H9 (cell line): ENCODE results near the gene FADS2. TPM values are rescaled to one million over a fixed set of nuclear protein-coding genes. Genes with fewer than 3 reads are reported as not detected.
A peak's percentile ranks its signal among the peaks of the same experiment; 100 is the strongest.

Source experiments
- DNase-seq: peaks from one replicate; pipeline ENCODE4 v3.0.0-alpha.2; 2017
- H2AFZ ChIP-seq: one replicate; pipeline ENCODE4 v1.6.1; 2013; ENCODE audit warnings: mild to moderate bottlenecking, low read length, control low read depth, moderate library complexity
- H2AK5ac ChIP-seq: 2 replicates; pipeline ENCODE4 v1.6.1; 2013; ENCODE audit warnings: low read length, control low read depth, mixed read lengths; ENCODE audit not compliant: insufficient read length
- H2BK120ac ChIP-seq: one replicate; pipeline ENCODE4 v1.6.1; 2013; ENCODE audit warnings: low read depth, mild to moderate bottlenecking, low read length, control low read depth, inconsistent platforms; ENCODE audit not compliant: poor library complexity, severe bottlenecking
- H2BK12ac ChIP-seq: 2 replicates; pipeline ENCODE4 v1.6.1; 2013; ENCODE audit warnings: low read length, control low read depth, mixed read lengths, low read depth; ENCODE audit not compliant: insufficient read length
- H2BK15ac ChIP-seq: 2 replicates; pipeline ENCODE4 v1.6.1; 2013; ENCODE audit warnings: low read depth, low read length, control low read depth
- H2BK20ac ChIP-seq: one replicate; pipeline ENCODE4 v1.6.1; 2013; ENCODE audit warnings: low read depth, mild to moderate bottlenecking, low read length, control low read depth, inconsistent platforms; ENCODE audit not compliant: poor library complexity, severe bottlenecking
- H2BK5ac ChIP-seq: 2 replicates; pipeline ENCODE4 v1.6.1; 2013; ENCODE audit warnings: low read length, control low read depth, mixed read lengths; ENCODE audit not compliant: insufficient read length
- H3K14ac ChIP-seq: 2 replicates; pipeline ENCODE4 v1.6.1; 2013; ENCODE audit warnings: low read length, control low read depth; ENCODE audit not compliant: insufficient read depth
- H3K18ac ChIP-seq: 2 replicates; pipeline ENCODE4 v1.6.1; 2013; ENCODE audit warnings: low read depth, mild to moderate bottlenecking, mixed read lengths, low read length, control low read depth; ENCODE audit not compliant: insufficient read length
- H3K23ac ChIP-seq: 2 replicates; pipeline ENCODE4 v1.6.1; 2013; ENCODE audit warnings: low read length, control low read depth, mixed read lengths, low read depth; ENCODE audit not compliant: insufficient read length
- H3K23me2 ChIP-seq: 2 replicates; pipeline ENCODE4 v1.6.1; 2013; ENCODE audit warnings: low read depth, mild to moderate bottlenecking, mixed read lengths, low read length, control low read depth; ENCODE audit not compliant: insufficient read length, poor library complexity, severe bottlenecking
- H3K27ac ChIP-seq: 2 replicates; pipeline ENCODE4 v1.5.1; 2013; ENCODE audit warnings: low read length, control low read depth, mixed read lengths, low read depth; ENCODE audit not compliant: insufficient read length
- H3K27me3 ChIP-seq: 2 replicates; pipeline ENCODE4 v1.6.1; 2013; ENCODE audit warnings: low read length, control low read depth, inconsistent platforms; ENCODE audit not compliant: insufficient read depth
- H3K4ac ChIP-seq: 2 replicates; pipeline ENCODE4 v1.6.1; 2013; ENCODE audit warnings: low read depth, mild to moderate bottlenecking, control low read depth, inconsistent platforms, low read length, moderate library complexity
- H3K4me1 ChIP-seq: 2 replicates; pipeline ENCODE4 v1.6.1; 2013; ENCODE audit warnings: low read length, control low read depth, inconsistent platforms; ENCODE audit not compliant: insufficient read depth
- H3K4me2 ChIP-seq: 2 replicates; pipeline ENCODE4 v1.6.1; 2013; ENCODE audit warnings: low read length, control low read depth, mixed read lengths; ENCODE audit not compliant: insufficient read length, insufficient read depth
- H3K56ac ChIP-seq: 2 replicates; pipeline ENCODE4 v1.6.1; 2013; ENCODE audit warnings: low read depth, mild to moderate bottlenecking, mixed read lengths, low read length, control low read depth; ENCODE audit not compliant: insufficient read length
- H3K79me1 ChIP-seq: 2 replicates; pipeline ENCODE4 v1.6.1; 2013; ENCODE audit warnings: low read depth, mild to moderate bottlenecking, moderate library complexity, low read length, control low read depth, inconsistent platforms; ENCODE audit not compliant: insufficient read depth, poor library complexity, severe bottlenecking
- H3K79me2 ChIP-seq: 2 replicates; pipeline ENCODE4 v1.6.1; 2013; ENCODE audit warnings: low read length, control low read depth, inconsistent platforms; ENCODE audit not compliant: insufficient read depth
- H3K9ac ChIP-seq: 2 replicates; pipeline ENCODE4 v1.6.1; 2013; ENCODE audit warnings: low read length, control low read depth, mixed read lengths; ENCODE audit not compliant: insufficient read length; ENCODE audit errors: extremely low read depth
- H3K9me3 ChIP-seq: one replicate; pipeline ENCODE4 v1.6.1; 2013; ENCODE audit warnings: low read depth, low read length, inconsistent platforms; ENCODE audit not compliant: control insufficient read depth
- H3T11ph ChIP-seq: one replicate; pipeline ENCODE4 v1.6.1; 2013; ENCODE audit warnings: mild to moderate bottlenecking, low read length, control low read depth, inconsistent platforms
- H4K20me1 ChIP-seq: one replicate; pipeline ENCODE4 v1.6.1; 2013; ENCODE audit not compliant: control insufficient read depth, insufficient read length, insufficient read depth
- H4K5ac ChIP-seq: 2 replicates; pipeline ENCODE4 v1.6.1; 2013; ENCODE audit warnings: low read depth, mild to moderate bottlenecking, mixed read lengths, low read length, control low read depth; ENCODE audit not compliant: insufficient read length
- H4K8ac ChIP-seq: replicated peaks from 2 replicates; pipeline ENCODE4 v1.6.1; 2013; ENCODE audit warnings: low read length, control low read depth, mixed read lengths, low read depth; ENCODE audit not compliant: insufficient read length
- H4K91ac ChIP-seq: 2 replicates; pipeline ENCODE4 v1.6.1; 2013; ENCODE audit warnings: low read depth, mild to moderate bottlenecking, moderate library complexity, mixed read lengths, low read length, control low read depth; ENCODE audit not compliant: insufficient read length
- H3K27ac Mint-ChIP-seq, 3 experiments: 2 replicates in 2 of 3; 3 replicates in 1 of 3; pipeline ENCODE4 v1.8.0; 2020 to 2021; ENCODE audit warnings: mixed read lengths in 3 of 3, mild to moderate bottlenecking in 1 of 3, moderate library complexity in 1 of 3
- H3K27me3 Mint-ChIP-seq: 2 replicates; pipeline ENCODE4 v1.8.0; 2021; ENCODE audit warnings: low read depth, mild to moderate bottlenecking, moderate library complexity, mixed read lengths
- H3K36me3 Mint-ChIP-seq, 3 experiments: 2 replicates in 2 of 3; 3 replicates in 1 of 3; pipeline ENCODE4 v1.8.0; 2020 to 2021; ENCODE audit warnings: low read depth in 3 of 3, mixed read lengths in 3 of 3; ENCODE audit not compliant: insufficient read depth in 1 of 3
- H3K4me1 Mint-ChIP-seq, 2 experiments: 2 replicates each; pipeline ENCODE4 v1.8.0; 2020; ENCODE audit warnings: mixed read lengths in 2 of 2
- H3K4me3 Mint-ChIP-seq, 2 experiments: 2 replicates in 1 of 2; 3 replicates in 1 of 2; pipeline ENCODE4 v1.8.0; 2020 to 2021; ENCODE audit warnings: mild to moderate bottlenecking in 2 of 2, mixed read lengths in 2 of 2, moderate library complexity in 1 of 2
- H3K9me3 Mint-ChIP-seq, 2 experiments: 2 replicates in 1 of 2; 3 replicates in 1 of 2; pipeline ENCODE4 v1.8.0; 2020; ENCODE audit warnings: mild to moderate bottlenecking in 2 of 2, mixed read lengths in 2 of 2, moderate library complexity in 1 of 2
- CTCF ChIP-seq: fragments of 200-600 bp; sonication (generic); conservative IDR thresholded peaks from 3 replicates; pipeline ENCODE4 v1.8.0; 2021; ENCODE audit warnings: antibody characterized with exemption, mild to moderate bottlenecking
- WGBS: extraction: QIAGEN DNeasy Blood & Tissue Kit; methylation state at CpG from one replicate; pipeline ENCODE4 v1.1.7; 2013; ENCODE audit warnings: missing lambda C conversion rate, low lambda C conversion rate, mixed read lengths; ENCODE audit not compliant: insufficient read length; ENCODE audit errors: extremely low coverage; 5-methylcytosine and 5-hydroxymethylcytosine counted together
- total RNA-seq: library from RNA; stranded (reverse); gene quantifications from 2 replicates; pipeline ENCODE4 v1.2.1, GENCODE V29; 2021

Gene FADS2
- total RNA-seq, 1 experiment from 2014 or later, result 322 TPM

- no peak overlapping the region for H2BK12ac ChIP-seq
- H2BK120ac ChIP-seq, result no peak overlapping the region
- TF ChIP-seq CTCF, result no peak
- no peak overlapping the region for H2BK20ac ChIP-seq
- H3K4me1 ChIP-seq, result no peaks in the 10 kb centered on the region; the same call in 1 of the 2 replicates
- no peak overlapping the region for H3K4me3 Mint-ChIP-seq
- no peaks in the 10 kb centered on the region for H3K79me2 ChIP-seq
- no peak overlapping the region for H2AK5ac ChIP-seq
- H3K27ac Mint-ChIP-seq, result peak overlapping the region in 2 of 3 experiments; percentile 58 to 94; a peak in 3 of 7 replicates
- no peaks in the 10 kb centered on the region for H4K20me1 ChIP-seq
- no peak overlapping the region for H2BK5ac ChIP-seq
- H2AFZ ChIP-seq, result no peak overlapping the region
- no peak overlapping the region for H3K27ac ChIP-seq
- peaks cover 13 to 37% of the 10 kb centered on the region in 2 experiments for H3K4me1 Mint-ChIP-seq
- H3K4ac ChIP-seq, result no peak overlapping the region
- H3K4me2 ChIP-seq, result no peak overlapping the region
- no CpG with 5 or more reads among the region's 10 CpGs for WGBS
- no peak overlapping the region for H3K18ac ChIP-seq
- no peaks in the 10 kb centered on the region for H3K9me3 Mint-ChIP-seq
- H4K8ac ChIP-seq, result no peak overlapping the region
- no peak overlapping the region for H3K56ac ChIP-seq
- H3K23me2 ChIP-seq, result no peaks in the 10 kb centered on the region
- peaks cover 4% of the 10 kb centered on the region; the same call in 1 of the 2 replicates for H3K27me3 Mint-ChIP-seq
- no peaks in the 10 kb centered on the region for H3K79me1 ChIP-seq
- H4K5ac ChIP-seq, result no peak overlapping the region
- H3K27me3 ChIP-seq, result no peaks in the 10 kb centered on the region
- no peak overlapping the region for H3K23ac ChIP-seq
- H3T11ph ChIP-seq, result no peak overlapping the region
- peak overlapping the region; percentile 51; the same call in 1 of the 2 replicates for H3K14ac ChIP-seq
- no peak overlapping the region for H3K9ac ChIP-seq
- DNase-seq, result no peak
- H3K9me3 ChIP-seq, result no peaks in the 10 kb centered on the region
- H2BK15ac ChIP-seq, result no peak overlapping the region
- no peaks in the 10 kb centered on the region for H3K36me3 Mint-ChIP-seq
- H4K91ac ChIP-seq, result no peak overlapping the region
Observed at GRCh38 chr11:61908730-61909316, 80.7 kb downstream of the FADS2 start.
